ENCODE results near the gene PLXNA4.

- TF ChIP-seq POLR2A (IDR thresholded peaks at IDR 0.05): no peak
- TF ChIP-seq, protein P1, sequence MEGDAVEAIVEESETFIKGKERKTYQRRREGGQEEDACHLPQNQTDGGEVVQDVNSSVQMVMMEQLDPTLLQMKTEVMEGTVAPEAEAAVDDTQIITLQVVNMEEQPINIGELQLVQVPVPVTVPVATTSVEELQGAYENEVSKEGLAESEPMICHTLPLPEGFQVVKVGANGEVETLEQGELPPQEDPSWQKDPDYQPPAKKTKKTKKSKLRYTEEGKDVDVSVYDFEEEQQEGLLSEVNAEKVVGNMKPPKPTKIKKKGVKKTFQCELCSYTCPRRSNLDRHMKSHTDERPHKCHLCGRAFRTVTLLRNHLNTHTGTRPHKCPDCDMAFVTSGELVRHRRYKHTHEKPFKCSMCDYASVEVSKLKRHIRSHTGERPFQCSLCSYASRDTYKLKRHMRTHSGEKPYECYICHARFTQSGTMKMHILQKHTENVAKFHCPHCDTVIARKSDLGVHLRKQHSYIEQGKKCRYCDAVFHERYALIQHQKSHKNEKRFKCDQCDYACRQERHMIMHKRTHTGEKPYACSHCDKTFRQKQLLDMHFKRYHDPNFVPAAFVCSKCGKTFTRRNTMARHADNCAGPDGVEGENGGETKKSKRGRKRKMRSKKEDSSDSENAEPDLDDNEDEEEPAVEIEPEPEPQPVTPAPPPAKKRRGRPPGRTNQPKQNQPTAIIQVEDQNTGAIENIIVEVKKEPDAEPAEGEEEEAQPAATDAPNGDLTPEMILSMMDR (IDR thresholded peaks at IDR 0.05): no peak
Observed at GRCh38 chr7:132145063-132145462, 431.2 kb downstream of the PLXNA4 start.
